GM12865 (cell line): ENCODE data around the gene TNNI3.
"Not testable (repeated sequence)": the region's sequence is repeated elsewhere in the genome, so short reads cannot be mapped to it uniquely, and the experiment has no call there.

Source experiments
- DNase-seq: peaks from one replicate; pipeline ENCODE4 v3.0.0; 2010; ENCODE audit warnings: low read depth
- H3K4me3 ChIP-seq: 2 replicates; pipeline ENCODE4 v1.5.1; 2011; ENCODE audit warnings: mild to moderate bottlenecking, low read depth, low read length, control low read depth
- TF ChIP-seq, protein P1 (sequence below): IDR thresholded peaks from 2 replicates; pipeline ENCODE4 v1.5.1; 2011; ENCODE audit warnings: low read length, control low read depth, low read depth, inconsistent platforms; ENCODE audit not compliant: insufficient read depth; ENCODE audit errors: missing control alignments

The TNNI3 gene

DNA sequence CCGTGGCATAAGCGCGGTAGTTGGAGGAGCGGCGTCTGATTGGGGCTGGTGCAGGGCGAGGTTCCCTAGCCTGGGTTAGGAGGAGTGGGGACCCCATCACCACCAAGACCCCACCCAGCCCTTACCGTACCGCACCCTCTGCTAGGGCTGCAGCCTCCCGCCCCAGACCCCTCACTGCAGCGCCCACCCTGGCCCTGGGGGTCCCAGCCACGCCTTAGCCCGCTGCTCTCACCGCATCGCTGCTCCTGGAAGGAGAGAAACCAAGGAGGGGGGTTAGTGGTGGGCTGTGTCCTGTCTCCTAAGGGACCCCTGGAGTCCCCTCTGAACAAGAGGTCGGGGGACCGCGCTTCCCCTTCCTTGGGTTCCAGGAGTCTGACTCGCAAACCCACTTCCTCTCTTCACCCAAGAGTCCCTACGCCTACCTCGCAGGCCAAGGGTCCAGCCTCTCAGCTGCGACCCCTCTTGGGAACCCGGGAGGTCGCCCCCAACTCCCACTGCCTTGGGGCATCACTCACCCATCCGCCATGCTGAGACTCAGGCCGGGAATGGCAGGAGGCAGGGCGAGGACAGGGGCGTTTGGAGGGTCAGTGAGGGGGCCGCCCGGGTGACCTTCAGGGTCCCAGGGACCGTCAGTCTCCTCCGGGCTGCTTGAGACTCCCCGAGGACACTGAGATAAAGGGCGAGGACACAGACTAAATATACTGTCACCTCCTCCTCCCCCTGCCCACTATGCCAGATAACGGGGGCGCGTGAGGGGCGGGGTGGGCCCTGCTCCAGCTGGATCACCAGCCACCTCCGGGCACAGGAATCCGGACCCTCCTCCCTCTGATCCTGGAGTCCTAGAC, at the start of gene TNNI3:
Gene TNNI3 (minus strand): TSS at position 669 of the 845 bp plus-strand sequence. CDS start 143 bp downstream, at position 526.
- DNase-seq = no peak
- TF ChIP-seq, protein P1, sequence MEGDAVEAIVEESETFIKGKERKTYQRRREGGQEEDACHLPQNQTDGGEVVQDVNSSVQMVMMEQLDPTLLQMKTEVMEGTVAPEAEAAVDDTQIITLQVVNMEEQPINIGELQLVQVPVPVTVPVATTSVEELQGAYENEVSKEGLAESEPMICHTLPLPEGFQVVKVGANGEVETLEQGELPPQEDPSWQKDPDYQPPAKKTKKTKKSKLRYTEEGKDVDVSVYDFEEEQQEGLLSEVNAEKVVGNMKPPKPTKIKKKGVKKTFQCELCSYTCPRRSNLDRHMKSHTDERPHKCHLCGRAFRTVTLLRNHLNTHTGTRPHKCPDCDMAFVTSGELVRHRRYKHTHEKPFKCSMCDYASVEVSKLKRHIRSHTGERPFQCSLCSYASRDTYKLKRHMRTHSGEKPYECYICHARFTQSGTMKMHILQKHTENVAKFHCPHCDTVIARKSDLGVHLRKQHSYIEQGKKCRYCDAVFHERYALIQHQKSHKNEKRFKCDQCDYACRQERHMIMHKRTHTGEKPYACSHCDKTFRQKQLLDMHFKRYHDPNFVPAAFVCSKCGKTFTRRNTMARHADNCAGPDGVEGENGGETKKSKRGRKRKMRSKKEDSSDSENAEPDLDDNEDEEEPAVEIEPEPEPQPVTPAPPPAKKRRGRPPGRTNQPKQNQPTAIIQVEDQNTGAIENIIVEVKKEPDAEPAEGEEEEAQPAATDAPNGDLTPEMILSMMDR = no peak
- no peak within 1 kb of the TSS for H3K4me3 ChIP-seq

DNA sequence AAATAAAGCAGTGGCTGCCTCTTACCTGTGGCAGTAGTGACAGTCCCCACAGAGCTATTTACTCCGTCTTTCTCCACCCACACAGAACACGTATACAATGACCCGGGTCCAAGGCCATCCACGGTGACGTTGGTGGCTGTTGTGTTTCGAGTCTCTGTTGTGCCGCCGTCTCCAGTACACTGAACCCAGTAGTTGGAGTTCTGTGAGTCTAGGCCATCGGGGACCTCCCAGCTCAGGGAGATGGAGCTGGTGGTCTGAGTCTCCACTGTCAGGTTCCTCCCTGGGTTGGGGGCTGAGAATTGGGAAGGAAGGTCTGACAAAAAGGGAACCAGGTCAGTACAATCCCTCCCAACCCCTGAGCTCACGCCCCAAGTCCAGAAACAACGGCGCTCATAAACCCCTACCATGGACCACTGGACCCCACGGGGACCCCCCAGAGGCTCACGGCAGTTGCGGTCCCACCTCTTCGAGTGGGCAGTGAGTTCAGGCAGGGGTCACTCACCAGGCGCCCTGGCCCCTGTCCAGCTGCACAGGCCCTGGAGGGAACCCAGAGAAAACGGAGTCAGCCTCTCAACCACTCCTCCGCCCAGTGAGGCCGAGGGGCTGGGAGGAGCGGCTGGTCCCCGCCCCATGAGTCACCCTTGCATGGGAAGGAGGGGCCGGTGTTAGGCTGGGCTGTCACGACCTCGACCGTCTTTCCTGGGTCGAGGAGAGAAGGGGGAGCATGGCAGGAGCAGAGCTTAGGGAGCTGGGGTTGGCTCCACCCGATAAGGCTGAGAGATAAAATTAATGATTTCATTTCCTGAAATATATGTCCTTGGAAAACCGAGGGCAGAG, 49.4 kb upstream of the TNNI3 start:
- no peak overlapping the region for H3K4me3 ChIP-seq
- no peak for DNase-seq
- TF ChIP-seq, protein P1 = no peak

DNA sequence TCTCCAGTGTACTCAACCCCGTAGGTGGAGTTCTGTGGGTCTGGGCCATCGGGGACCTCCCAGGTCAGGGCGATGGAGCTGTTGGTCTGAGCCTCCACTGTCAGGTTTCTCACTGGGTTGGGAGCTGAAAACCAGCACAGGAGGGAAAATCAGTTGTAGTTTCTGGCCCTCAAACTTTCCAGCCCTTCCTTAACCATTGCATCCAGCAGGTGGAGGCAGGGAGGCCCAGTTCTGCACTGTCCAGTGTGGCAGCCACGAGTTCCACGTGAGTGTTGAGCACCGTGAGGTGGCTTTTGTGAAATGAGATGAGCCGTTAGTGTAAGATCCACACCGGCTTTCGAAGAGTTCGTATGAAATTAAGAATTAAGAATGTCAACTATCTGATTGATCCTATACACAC, 44.7 kb upstream of the TNNI3 start:
- not testable (repeated sequence) for H3K4me3 ChIP-seq, DNase-seq
- TF ChIP-seq, protein P1 = peak; percentile 6

DNA sequence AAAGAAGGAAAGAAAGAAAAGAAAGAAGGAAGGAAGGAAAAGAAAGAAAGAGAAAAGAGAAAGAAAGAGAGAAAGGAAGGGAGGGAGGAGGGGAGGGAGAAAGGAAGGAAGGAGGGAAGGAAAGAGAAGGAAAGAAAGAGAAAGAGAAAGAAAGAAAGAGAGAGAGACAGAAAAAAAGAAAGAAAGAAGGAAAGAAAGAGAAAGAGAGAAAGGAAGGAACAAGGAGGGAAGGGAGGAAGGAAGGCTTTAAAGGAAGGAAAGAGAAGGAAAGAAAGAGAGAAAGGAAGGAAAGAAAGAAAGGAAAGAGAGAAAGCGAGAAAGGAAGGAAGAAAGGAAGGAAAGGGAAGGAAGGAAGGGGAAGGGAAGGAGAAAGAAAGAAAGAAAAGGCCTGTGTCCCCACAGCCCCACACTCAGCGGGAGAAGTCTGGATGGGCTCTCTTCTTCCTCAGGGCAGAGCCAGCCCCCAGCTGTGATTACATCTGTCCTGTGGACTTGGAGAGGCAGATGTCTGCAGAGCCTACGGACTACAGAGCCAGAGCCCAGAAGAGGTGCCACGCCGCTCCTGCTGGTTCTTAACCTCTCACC, 42.2 kb upstream of the TNNI3 start:
- no peak for DNase-seq
- TF ChIP-seq, protein P1 = no peak
- H3K4me3 ChIP-seq = no peak overlapping the region

DNA sequence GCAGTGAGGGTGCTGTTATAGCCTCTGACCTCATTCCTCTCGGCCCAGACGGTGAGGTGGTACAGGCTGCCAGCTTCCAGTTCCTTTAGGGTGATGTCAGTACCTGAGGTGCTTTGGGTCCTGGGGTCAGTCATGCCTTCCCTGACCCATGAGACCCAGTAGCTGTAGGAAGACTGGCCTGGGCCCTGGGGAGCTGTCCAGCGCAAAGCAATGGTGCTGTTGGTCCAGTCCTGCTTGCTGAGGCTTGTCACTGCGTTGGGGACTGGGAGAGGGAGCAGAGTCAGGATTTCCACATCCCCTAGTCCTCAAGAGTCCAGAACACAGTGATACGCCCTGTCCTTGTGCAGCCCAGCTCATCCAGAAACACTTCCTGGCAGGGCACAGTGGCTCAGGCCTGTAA, 41.1 kb upstream of the TNNI3 start:
- DNase-seq = no peak
- H3K4me3 ChIP-seq = no peak overlapping the region
- TF ChIP-seq, protein P1 = no peak

DNA sequence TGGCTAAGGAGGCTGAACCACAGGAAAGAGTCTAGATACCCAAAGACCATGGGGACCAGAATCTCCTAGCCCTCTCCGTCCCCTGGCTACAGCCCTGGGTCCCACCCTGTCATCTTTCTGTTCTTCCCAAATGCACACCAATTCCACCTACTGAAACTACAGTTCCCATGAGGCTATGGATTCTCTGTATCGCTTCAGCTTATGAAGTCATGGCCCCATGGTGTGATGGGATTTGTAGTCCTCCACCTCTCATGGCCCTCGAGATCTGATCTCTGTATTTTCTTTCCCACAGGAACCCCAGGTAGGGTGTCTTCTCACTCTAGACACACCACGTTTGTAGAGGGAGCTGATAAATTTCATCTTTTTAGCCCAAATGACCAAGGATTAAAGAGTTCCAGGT, 40.0 kb upstream of the TNNI3 start:
- H3K4me3 ChIP-seq = no peak overlapping the region
- peak; percentile 42 for DNase-seq
- TF ChIP-seq, protein P1 = no peak
